HG02588 (cell line): ENCODE data around the gene EEF1AKMT3.
"Not testable (repeated sequence)": the region's sequence is repeated elsewhere in the genome, so short reads cannot be mapped to it uniquely, and the experiment has no call there.

Experiments used
- ATAC-seq: cut with Tn5 transposase; IDR thresholded peaks from one replicate; pipeline ENCODE4 v1.9.1; 2021; ENCODE audit warnings: mild to moderate bottlenecking, moderate library complexity; ENCODE audit not compliant: unreplicated experiment

EEF1AKMT3 gene

DNA sequence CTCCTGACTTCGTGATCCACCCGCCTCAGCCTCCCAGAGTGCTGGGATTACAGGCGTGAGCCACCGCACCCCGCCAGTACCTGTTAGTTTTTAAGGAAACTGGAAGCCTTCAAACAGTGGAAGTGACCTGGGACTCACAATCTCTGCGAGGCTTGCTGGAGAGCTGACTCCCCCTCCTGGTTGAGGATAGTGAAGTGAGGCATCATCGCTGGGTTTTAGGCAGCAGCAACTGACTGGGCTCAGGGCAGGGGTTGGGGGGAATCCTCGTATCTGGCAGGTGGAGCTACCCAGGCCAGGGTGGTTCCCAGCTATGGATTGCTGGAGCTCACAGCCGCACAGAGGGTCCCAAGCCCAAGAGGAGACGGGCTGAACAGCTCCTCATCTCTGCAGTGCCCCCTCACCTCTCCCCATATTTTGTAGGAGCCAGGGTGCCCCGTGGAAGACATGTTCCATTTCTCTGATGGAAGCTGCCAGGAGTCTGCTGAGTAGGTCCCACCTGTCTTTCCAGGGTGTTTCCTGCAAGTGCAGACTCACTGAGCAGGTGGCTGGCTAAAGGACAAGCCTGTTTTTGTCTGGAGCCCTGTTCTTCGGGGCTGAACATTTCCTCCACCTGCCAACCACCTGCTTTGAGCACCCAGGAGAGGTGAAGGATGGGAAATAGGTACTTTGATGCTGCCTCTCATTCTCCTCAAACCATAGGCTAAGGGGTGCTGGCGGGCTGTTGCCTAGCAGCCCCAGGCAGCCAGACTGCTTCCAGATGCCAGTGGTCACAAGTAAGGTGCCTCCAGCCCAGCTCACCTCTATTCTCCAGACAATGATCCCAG is 43.0 kb downstream of the EEF1AKMT3 start:
- no peak for ATAC-seq

GRCh38 chr12:57816001-57816854 is 43.8 kb downstream of the EEF1AKMT3 start:
- ATAC-seq: no peak

DNA sequence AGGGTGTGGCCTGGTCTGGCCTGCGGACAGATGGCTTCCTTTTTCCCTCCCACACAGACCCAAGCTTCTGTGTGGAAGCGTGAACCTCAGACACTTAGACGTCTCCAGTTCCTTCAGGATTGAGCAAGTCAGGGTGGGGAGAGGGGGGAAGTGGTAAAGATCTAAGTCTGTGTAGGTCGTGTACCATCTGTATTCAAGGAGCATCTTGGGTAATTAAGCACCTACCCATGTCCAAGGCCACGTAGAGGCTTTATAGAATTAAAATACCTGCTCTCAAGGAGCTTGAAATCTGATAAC is 44.4 kb downstream of the EEF1AKMT3 start:
- ATAC-seq: no peak

GRCh38 chr12:57817261-57817989 is 45.0 kb downstream of the EEF1AKMT3 start:
- ATAC-seq: no peak

DNA sequence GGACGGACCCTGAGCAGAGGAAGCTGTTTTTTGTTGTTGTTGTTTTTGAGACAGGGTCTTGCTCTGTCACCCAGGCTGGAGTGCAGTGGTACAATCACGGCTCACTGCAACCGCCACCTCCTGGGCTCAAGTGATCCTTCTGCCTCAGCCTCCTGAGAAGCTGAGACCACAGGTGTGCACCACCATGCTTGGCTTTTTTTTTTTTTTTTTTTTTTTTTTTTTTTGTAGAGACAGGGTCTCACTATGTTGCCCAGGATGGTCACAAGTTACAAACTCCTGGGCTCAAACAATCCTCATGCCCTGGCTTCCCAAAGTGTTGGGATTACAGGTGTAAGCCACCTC is 45.5 kb downstream of the EEF1AKMT3 start:
- not testable (repeated sequence) for ATAC-seq

DNA sequence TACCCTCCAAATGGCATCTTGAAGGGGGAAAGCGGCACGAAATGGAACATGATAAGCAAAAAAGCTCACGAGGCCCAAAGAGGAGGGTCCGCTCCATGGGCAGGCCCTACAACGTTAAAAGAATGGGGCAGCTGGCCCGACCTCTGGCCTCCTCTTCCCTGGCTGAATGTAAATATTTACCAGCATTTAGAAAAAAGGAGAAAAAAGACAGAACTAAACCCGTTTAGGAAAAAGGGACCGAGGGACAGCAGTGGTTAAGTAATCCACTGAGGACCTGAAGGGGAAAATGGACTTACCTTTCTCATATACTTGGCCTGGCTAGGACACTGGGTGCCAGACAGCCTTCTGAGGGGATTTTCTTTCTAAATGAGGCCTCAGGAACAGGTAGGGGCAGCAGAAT is 47.7 kb downstream of the EEF1AKMT3 start:
- not testable (repeated sequence) for ATAC-seq

- not testable (repeated sequence) for ATAC-seq
Measured at GRCh38 chr12:57821015-57821414, 48.6 kb downstream of the EEF1AKMT3 start.

GRCh38 chr12:57821474-57822214 is 49.2 kb downstream of the EEF1AKMT3 start:
- ATAC-seq: no peak

DNA sequence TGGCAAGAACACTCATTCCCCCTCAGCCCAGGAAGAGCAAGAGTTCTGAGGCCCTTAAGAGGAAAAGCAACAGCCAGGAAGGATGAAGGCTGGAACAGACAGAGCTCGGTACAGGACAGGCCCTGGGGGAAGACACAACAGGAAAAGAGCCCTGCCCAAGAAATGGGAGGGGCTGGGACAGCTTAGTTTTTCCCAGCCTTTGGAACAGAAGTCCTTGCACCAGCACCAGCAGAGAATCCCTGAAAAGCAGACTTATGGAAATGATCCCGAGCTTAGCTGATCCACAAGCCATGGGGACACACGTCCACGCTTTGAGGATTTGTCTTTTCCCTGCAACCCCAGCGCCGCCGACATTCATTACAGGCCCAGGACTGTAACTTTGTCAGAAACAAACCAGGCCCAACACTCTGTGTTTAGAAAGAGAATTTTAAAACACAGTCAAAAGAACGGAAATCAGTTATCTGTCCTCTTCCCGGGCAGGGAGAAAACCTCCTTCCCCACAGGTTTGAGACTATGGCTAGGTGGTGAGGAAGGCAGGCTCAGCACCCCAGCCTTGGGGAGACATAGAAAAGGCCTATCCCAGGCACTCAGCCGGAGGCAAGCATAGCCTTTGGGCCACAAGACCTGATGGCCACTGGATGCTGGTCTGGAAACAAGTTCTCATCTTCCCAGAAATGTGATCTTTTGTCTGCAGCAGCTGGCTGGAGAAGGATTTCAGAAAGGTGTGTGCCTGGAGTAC is 50.1 kb downstream of the EEF1AKMT3 start:
- ATAC-seq: no peak

DNA sequence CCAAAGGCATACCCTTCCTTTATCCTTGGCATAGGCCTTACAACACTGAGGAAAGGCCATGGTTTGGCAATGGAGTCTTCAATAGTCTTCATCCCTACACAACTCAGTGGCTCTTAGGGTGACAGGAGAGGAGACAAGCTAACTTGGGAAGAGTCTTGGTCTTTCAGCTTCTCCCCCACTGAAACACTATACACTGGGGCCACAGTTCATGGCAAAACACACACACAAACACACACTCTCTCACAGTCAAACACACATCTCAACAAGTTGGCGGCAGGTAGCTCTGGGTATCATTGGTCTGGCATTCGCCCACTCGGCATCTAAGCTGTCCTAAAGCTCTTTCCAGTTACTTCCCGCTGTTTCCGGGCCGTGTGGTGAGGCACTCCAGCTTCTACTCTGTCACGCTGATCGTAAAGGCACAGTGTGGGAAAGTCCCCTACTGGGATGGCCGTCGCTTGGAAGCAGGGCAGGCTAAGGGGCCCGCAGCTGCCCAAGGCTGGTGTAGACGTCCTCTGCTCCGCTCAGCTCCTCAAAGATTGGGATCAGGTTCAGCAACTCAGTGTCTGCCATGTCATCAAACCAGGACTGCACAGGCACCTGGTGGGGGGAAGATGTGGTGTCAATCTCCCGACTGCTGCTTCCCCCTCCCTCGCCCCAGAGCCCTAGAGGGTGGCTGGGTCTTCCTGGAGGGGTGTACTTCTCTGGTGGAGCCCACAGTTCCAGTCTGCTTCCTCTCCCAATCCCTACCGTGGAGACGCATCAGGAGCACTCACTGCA is 50.9 kb downstream of the EEF1AKMT3 start:
- no peak for ATAC-seq

GRCh38 chr12:57823908-57824640 is 51.7 kb downstream of the EEF1AKMT3 start:
- ATAC-seq: no peak

- no peak for ATAC-seq
Measured at GRCh38 chr12:57825451-57825850, 53.0 kb downstream of the EEF1AKMT3 start.

- ATAC-seq: no peak
Measured at GRCh38 chr12:57826400-57826799, 54.0 kb downstream of the EEF1AKMT3 start.

DNA sequence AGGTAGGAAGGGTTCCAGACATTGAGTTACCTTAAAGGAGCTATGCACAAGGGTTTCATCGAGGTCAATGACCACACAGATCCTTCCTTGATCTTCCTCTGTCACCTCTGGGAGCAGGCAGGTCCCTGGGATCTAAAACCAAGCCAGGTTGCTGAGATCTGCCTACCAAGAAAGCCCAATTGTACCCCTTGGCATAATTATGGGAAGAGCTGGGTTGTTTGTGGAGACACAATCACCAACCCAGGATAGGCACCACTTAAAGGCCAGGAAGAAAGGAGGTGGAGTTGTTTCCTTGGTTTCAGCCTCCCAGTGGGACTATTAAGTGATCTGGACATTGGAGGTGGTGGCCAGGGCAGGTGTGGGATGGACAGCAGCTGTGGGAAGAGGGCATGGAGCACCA is 54.6 kb downstream of the EEF1AKMT3 start:
- ATAC-seq: no peak

GRCh38 chr12:57829025-57829777 is 56.8 kb downstream of the EEF1AKMT3 start:
- ATAC-seq: no peak

GRCh38 chr12:57830393-57830792 is 58.0 kb downstream of the EEF1AKMT3 start:
- no peak for ATAC-seq
